GM12873 (cell line): ENCODE data around the gene SPINK6.

Experiments used
- CTCF ChIP-seq: IDR thresholded peaks from 2 replicates; pipeline ENCODE4 v1.5.1; 2012; ENCODE audit warnings: low read depth, mild to moderate bottlenecking, moderate library complexity, low read length, control low read depth; ENCODE audit not compliant: insufficient read depth; ENCODE audit errors: missing control alignments

Gene SPINK6

GRCh38 chr5:148202531-148203203 lies at the start of gene SPINK6:
SPINK6 (plus strand) TSS chr5:148203042; CDS start chr5:148203097, 55 bp downstream.
- TF ChIP-seq CTCF, result no peak

GRCh38 chr5:148156609-148157008 lies 46.2 kb upstream of the SPINK6 start:
- no peak for TF ChIP-seq CTCF

GRCh38 chr5:148162038-148162437 lies 40.8 kb upstream of the SPINK6 start:
- no peak for TF ChIP-seq CTCF

- peak; percentile 12 for TF ChIP-seq CTCF
Observed at GRCh38 chr5:148163345-148163744, 39.5 kb upstream of the SPINK6 start.

GRCh38 chr5:148166550-148167283 lies 36.1 kb upstream of the SPINK6 start:
- TF ChIP-seq CTCF, result no peak

- TF ChIP-seq CTCF, result no peak
Observed at GRCh38 chr5:148168246-148168645, 34.6 kb upstream of the SPINK6 start, which contains the start of gene SPINK14. SPINK14 (plus strand) TSS chr5:148168546; CDS start chr5:148169733, 1,187 bp downstream.

- TF ChIP-seq CTCF, result no peak
Observed at GRCh38 chr5:148172377-148172776, 30.5 kb upstream of the SPINK6 start.
